Fibroblast of gingiva (primary cell): ENCODE results near the gene PNP.
A peak's percentile ranks its signal among the peaks of the same experiment; 100 is the strongest.
"Not testable (repeated sequence)": the region's sequence is repeated elsewhere in the genome, so short reads cannot be mapped to it uniquely, and the experiment has no call there.

Experiments used
- DNase-seq: peaks from one replicate; pipeline ENCODE4 v3.0.0-alpha.2; 2011; ENCODE audit warnings: low read depth

Gene PNP

GRCh38 chr14:20492486-20492885, 23.3 kb downstream of the PNP start:
- no peak for DNase-seq

- DNase-seq, result no peak
Measured at GRCh38 chr14:20493634-20494033, 24.4 kb downstream of the PNP start.

- peak; percentile 46 for DNase-seq
Measured at GRCh38 chr14:20494935-20495766, 25.9 kb downstream of the PNP start.

GRCh38 chr14:20498622-20499021, 29.4 kb downstream of the PNP start:
- no peak for DNase-seq

- DNase-seq, result no peak
Measured at GRCh38 chr14:20499108-20499507, 29.9 kb downstream of the PNP start.

- DNase-seq, result no peak
Measured at GRCh38 chr14:20499881-20500280, 30.7 kb downstream of the PNP start.

- peak; percentile 72 for DNase-seq
Measured at GRCh38 chr14:20501346-20501745, 32.1 kb downstream of the PNP start.

- DNase-seq, result no peak
Measured at GRCh38 chr14:20503898-20504297, 34.7 kb downstream of the PNP start.

GRCh38 chr14:20506276-20506675, 37.1 kb downstream of the PNP start:
- DNase-seq, result not testable (repeated sequence)

- not testable (repeated sequence) for DNase-seq
Measured at GRCh38 chr14:20506752-20507151, 37.5 kb downstream of the PNP start.

- not testable (repeated sequence) for DNase-seq
Measured at GRCh38 chr14:20507537-20507936, 38.3 kb downstream of the PNP start.

- no peak for DNase-seq
Measured at GRCh38 chr14:20508367-20508766, 39.2 kb downstream of the PNP start.

- no peak for DNase-seq
Measured at GRCh38 chr14:20512177-20512905, 43.1 kb downstream of the PNP start.

- DNase-seq, result no peak
Measured at GRCh38 chr14:20515846-20516245, 46.6 kb downstream of the PNP start.

GRCh38 chr14:20516921-20517320, 47.7 kb downstream of the PNP start:
- peak; percentile 47 for DNase-seq

GRCh38 chr14:20522332-20522731, 53.1 kb downstream of the PNP start:
- DNase-seq, result no peak

- DNase-seq, result no peak
Measured at GRCh38 chr14:20524027-20524426, 54.8 kb downstream of the PNP start.
